H54 (cell line): ENCODE results near the gene PANX1.
"Not testable (repeated sequence)": the region's sequence is repeated elsewhere in the genome, so short reads cannot be mapped to it uniquely, and the experiment has no call there.

Experiments used
- DNase-seq: peaks from one replicate; pipeline ENCODE4 v3.0.0; 2011; ENCODE audit warnings: low spot score, mixed read lengths; ENCODE audit not compliant: insufficient read length
- FAIRE-seq: peaks from 3 replicates; lab custom pipeline; 2011; peaks lifted over from hg19 to GRCh38; lab: Jason Lieb, UNC
- POLR2A ChIP-seq: IDR thresholded peaks from 2 replicates; pipeline ENCODE4 v1.6.1; 2011; ENCODE audit warnings: low read depth, mild to moderate bottlenecking, low read length

The PANX1 gene

GRCh38 chr11:94148189-94148588 is 19.5 kb downstream of the PANX1 start:
- FAIRE-seq: no peak

GRCh38 chr11:94149431-94150017 is 20.9 kb downstream of the PANX1 start:
- no peak for DNase-seq
- peak; percentile 80 for FAIRE-seq

More at GRCh38 chr11:94148189-94148588, 19.5 kb downstream of the PANX1 start:
- TF ChIP-seq POLR2A: no peak
- no peak for DNase-seq

GRCh38 chr11:94150056-94150455 is 21.4 kb downstream of the PANX1 start:
- no peak for DNase-seq
- no peak for TF ChIP-seq POLR2A
- no peak for FAIRE-seq

More at GRCh38 chr11:94149431-94150017, 20.9 kb downstream of the PANX1 start:
- no peak for TF ChIP-seq POLR2A

DNA sequence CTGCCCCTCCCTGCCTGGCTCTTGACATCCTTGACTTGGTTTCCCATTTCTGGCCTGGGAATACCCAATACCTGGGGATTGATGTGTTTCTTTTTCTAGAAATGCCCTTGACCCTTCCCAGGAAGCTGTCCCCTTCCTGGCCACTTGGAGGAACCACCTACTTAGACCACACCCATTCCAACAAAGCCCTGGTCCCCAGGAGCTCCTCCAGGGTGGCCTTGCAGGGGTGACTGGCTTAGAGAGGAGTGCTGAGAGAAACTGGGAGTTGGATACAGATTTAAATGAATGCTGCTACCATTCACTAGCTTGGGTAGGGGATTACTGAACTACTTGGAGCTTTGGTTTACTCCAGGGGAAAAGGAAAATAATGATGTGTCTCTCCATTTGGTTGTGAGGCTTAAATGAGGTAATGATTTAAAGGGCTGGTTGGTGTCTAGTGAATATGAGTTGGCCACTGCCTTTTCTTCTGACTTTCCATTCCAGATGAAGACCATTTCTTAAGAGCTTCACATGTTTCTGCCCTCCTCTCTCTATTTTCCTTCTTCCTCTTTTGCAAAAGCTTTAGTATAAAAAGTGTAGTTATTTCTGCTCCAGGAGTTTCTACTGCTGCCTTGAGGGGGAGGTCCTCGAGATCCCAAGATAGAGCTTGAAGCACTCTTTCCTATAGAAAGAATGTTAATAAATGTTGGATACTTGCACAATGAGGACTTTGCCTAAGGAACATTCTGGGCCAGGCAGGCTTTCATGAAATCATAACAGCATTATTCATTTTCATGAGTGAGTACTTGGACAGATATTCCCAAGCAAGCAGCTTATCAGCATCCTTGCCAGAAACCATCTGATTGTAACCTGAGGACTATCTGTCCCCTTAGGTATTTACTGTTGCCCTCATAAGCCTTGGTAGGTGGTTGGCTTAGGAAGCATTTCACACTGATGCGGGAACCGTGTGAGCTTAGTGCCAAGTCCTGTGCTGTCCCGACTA is 22.4 kb downstream of the PANX1 start:
- FAIRE-seq (no peak), DNase-seq (no peak)
- no peak for TF ChIP-seq POLR2A

DNA sequence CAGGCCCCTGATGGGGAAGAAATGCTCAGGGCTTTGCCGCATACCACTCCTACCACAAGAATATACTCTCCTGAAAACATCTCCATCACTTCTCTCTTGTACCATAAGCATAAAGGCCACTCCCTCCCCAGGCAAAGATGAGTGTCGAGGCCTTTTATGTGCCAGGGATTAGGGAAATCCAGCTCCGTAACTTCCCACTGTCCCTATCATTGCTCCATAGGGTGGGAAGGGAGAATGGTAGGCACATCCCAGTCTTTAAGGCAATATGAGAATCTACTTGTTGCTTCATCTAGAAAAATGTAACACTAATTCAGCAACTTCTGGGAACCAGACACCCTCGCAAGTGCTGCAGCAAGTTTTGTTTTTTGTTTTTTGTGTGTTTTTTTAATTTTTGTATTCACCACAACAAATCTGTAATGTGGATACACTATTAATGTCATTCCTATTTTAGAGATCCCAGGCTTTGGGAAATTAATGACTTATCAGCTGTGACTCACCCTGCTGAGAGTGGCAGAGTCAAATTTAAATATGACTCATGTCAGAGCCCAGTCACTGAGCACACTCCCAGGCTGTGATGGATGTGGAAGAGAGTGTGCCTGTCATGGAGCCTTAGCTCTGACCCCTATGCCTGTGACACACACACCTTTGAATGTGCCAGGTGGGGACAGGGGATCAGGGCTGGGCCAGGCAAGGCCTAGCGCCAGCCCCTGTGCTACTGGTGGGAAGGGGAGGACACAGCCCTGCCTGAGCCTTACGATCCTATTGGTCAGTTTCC is 23.4 kb downstream of the PANX1 start:
- no peak for TF ChIP-seq POLR2A
- DNase-seq (no peak), FAIRE-seq (peak; percentile 91)

DNA sequence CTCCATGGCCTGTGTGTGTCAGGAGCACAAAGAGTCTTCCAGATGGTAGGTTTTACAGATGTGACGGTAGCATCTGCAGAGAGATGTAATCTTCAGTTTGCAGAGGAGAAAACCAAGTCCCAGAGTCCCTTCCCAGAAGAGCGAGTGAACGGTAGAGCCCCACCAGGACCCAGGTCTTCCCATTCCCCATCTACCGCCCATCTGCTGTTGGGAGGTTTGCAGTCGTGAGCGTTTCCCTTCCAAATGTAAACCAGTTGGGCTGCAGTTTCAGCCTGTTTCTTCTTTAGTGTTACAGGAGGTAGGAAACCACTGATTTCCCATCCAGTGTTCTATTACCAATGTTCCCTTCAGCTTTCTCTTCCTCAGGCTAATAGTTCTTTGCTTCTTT is 24.0 kb downstream of the PANX1 start:
- no peak for DNase-seq
- TF ChIP-seq POLR2A: no peak
- no peak for FAIRE-seq

- FAIRE-seq (no peak), DNase-seq (no peak)
- no peak for TF ChIP-seq POLR2A
Measured at GRCh38 chr11:94153320-94153719, 24.7 kb downstream of the PANX1 start.

GRCh38 chr11:94154095-94154856 is 25.6 kb downstream of the PANX1 start:
- no peak for FAIRE-seq
- no peak for DNase-seq
- no peak for TF ChIP-seq POLR2A

DNA sequence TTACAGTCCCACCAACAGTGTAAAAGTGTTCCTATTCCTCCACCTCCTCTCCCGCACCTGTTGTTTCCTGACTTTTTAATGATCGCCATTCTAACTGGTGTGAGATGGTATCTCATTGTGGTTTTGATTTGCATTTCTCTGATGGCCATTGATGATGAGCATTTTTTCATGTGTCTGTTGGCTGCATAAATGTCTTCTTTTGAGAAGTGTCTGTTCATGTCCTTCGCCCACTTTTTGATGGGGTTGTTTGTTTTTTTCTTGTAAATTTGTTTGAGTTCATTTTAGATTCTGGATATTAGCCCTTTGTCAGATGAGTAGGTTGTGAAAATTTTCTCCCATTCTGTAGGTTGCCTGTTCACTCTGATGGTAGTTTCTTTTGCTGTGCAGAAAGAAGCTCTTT is 28.7 kb downstream of the PANX1 start:
- FAIRE-seq, DNase-seq: not testable (repeated sequence)

- DNase-seq (no peak), FAIRE-seq (no peak)
- TF ChIP-seq POLR2A: no peak
Measured at GRCh38 chr11:94168882-94169281, 40.2 kb downstream of the PANX1 start.

DNA sequence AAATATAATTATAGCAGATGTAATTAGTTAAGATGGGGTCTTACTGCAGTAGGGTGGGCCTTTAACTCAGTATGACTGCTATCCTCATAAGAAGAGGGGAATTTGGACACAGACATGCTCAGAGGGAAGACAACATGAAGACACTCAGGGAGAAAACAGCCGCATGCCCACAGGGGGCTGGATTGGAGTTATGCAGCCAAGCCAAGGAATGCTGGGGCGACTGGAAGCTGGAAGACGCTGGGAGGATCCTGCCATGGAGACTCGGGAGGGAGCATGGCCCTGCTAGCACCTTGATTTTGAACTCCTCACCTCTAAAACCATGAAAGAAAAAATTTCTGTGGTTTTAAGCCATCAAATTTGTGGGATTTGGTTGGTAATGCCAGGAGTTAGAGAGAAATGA is 40.9 kb downstream of the PANX1 start:
- TF ChIP-seq POLR2A: no peak
- DNase-seq (no peak), FAIRE-seq (no peak)

GRCh38 chr11:94169930-94170545 is 41.4 kb downstream of the PANX1 start:
- DNase-seq: no peak
- no peak for TF ChIP-seq POLR2A
- FAIRE-seq: no peak

DNA sequence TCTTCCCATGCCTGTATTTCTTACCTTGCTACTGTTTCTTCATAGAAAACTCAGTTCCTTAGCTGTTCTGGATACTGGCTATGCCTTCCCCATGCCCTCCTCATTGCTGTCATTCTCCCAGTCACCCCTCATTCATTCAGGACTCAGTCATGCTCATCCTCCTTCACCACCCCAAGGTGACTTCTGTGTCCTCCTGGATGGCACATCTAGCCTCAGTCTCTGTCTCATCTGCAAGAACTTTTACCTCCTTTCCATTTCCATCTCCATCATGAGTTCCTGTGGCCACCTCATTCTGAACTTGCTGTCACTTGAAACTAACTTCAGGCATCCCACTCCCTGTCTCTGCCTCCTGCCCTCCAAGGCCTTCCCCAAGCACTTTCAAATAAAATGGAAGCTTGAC is 42.3 kb downstream of the PANX1 start:
- TF ChIP-seq POLR2A: no peak
- FAIRE-seq (no peak), DNase-seq (no peak)
